Mesothelial cell of epicardium (in vitro differentiated cells): ENCODE data around the gene OPA1. TPM values are rescaled to one million over a fixed set of nuclear protein-coding genes. Genes with fewer than 3 reads are reported as not detected.

Experiments used
- DNase-seq, 2 experiments: peaks; one replicate each; pipeline ENCODE4 v3.0.0; 2021; ENCODE audit warnings: low spot score in 2 of 2; ENCODE audit not compliant: unreplicated experiment in 2 of 2
- H3K27ac Mint-ChIP-seq: 2 replicates; pipeline ENCODE4 v1.8.0; 2021; ENCODE audit warnings: mixed read lengths
- H3K27me3 Mint-ChIP-seq: 2 replicates; pipeline ENCODE4 v1.8.0; 2021; ENCODE audit warnings: low read depth, mixed read lengths
- H3K36me3 Mint-ChIP-seq: 2 replicates; pipeline ENCODE4 v1.8.0; 2021; ENCODE audit warnings: mixed read lengths
- H3K4me1 Mint-ChIP-seq: 2 replicates; pipeline ENCODE4 v1.8.0; 2021; ENCODE audit warnings: mixed read lengths
- H3K4me3 Mint-ChIP-seq: 2 replicates; pipeline ENCODE4 v1.8.0; 2021; ENCODE audit warnings: mild to moderate bottlenecking, moderate library complexity, mixed read lengths
- H3K9me3 Mint-ChIP-seq: 2 replicates; pipeline ENCODE4 v1.8.0; 2021; ENCODE audit warnings: mixed read lengths
- total RNA-seq: library from RNA; stranded (reverse); gene quantifications from 3 replicates; pipeline ENCODE4 v1.2.1, GENCODE V29; 2021
- TF ChIP-seq, protein P1 (sequence below): fragments of 200-600 bp; sonication (generic); IDR thresholded peaks from one replicate; pipeline ENCODE4 v1.5.0; 2021; ENCODE audit warnings: antibody characterized with exemption; ENCODE audit not compliant: unreplicated experiment

The OPA1 gene
- total RNA-seq, 1 donor from 2014 or later: 60.1 TPM

DNA sequence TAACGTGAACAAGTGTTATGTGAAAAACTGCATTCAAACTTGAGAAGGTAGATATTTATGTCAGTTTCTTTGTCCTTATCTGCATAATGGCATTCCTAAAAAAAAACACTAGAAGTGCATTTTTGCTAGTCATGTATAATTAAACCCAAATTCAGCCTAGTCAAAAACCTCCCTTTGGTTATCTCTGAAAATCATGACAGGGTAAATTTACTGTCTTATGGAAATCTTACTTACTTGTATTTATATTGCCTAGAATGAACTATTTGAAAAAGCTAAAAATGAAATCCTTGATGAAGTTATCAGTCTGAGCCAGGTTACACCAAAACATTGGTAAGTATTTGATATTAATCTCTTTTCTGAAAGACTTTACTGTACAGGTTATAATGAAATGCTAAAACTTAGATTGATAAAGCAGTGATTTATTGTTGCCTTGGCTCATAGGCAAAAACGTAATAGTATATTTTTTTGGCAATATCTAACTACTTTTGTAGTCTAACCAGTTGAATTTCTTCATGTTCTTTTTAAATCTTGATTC, 55.6 kb downstream of the OPA1 start:
- TF ChIP-seq, protein P1, sequence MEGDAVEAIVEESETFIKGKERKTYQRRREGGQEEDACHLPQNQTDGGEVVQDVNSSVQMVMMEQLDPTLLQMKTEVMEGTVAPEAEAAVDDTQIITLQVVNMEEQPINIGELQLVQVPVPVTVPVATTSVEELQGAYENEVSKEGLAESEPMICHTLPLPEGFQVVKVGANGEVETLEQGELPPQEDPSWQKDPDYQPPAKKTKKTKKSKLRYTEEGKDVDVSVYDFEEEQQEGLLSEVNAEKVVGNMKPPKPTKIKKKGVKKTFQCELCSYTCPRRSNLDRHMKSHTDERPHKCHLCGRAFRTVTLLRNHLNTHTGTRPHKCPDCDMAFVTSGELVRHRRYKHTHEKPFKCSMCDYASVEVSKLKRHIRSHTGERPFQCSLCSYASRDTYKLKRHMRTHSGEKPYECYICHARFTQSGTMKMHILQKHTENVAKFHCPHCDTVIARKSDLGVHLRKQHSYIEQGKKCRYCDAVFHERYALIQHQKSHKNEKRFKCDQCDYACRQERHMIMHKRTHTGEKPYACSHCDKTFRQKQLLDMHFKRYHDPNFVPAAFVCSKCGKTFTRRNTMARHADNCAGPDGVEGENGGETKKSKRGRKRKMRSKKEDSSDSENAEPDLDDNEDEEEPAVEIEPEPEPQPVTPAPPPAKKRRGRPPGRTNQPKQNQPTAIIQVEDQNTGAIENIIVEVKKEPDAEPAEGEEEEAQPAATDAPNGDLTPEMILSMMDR: no peak
- H3K4me1 Mint-ChIP-seq: peaks cover 6% of the 10 kb centered on the region
- H3K36me3 Mint-ChIP-seq: peaks cover 32% of the 10 kb centered on the region
- DNase-seq: no peak
- H3K4me3 Mint-ChIP-seq: no peak overlapping the region
- H3K27ac Mint-ChIP-seq: no peak overlapping the region
- no peaks in the 10 kb centered on the region for H3K27me3 Mint-ChIP-seq
- H3K9me3 Mint-ChIP-seq: no peaks in the 10 kb centered on the region

DNA sequence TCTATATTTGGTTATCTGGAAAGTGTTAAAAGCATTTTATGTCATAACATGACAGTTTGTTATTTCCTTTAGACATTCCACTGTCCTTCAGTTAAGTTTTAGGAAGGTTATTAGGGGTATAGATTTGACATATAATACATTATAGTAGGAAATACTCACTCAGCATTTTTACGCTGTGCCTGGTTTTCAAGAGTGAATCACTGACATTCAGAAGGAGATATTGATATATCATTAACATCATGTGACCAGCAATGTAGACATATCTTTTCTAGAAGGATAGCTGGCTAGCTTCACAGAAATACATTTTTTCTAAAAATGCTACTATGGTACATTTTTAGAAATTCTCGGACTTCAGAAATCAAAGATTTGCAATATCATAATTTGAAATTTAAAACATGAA, 57.6 kb downstream of the OPA1 start:
- H3K9me3 Mint-ChIP-seq: no peaks in the 10 kb centered on the region
- no peak overlapping the region for H3K4me3 Mint-ChIP-seq
- peaks cover 6% of the 10 kb centered on the region for H3K4me1 Mint-ChIP-seq
- TF ChIP-seq, protein P1: no peak
- H3K36me3 Mint-ChIP-seq: peaks cover 26% of the 10 kb centered on the region
- no peaks in the 10 kb centered on the region for H3K27me3 Mint-ChIP-seq
- H3K27ac Mint-ChIP-seq: no peak overlapping the region
- DNase-seq: no peak

DNA sequence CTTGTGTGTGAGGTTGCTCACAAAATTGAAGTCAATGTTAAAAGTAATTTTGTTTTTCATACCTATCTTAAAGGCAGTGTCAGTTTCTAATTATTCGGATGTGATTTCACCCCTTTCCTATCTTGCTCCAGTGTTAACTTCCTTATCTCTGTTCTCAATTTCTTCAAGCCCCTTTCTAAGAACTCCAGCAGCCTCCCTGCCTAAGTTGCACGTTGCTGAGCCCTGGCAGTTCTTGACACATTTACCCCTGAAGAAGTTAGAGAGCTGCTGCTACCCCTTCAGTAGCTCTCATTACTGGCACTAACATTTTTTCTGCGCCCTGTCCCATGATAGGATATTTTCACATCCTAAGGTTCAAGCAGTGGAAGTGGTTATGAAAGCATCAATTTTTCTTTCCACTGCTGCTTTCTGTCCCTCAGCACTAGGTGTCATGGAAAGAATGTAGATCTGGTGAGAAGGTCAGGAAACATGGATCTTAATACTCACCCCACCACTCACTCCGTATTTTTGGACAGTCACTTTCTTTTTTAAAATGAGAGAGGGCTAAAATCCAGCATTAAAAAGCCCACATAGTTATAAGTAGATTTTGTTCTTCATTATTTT, 62.9 kb downstream of the OPA1 start:
- peaks cover 33% of the 10 kb centered on the region for H3K36me3 Mint-ChIP-seq
- H3K27me3 Mint-ChIP-seq: no peaks in the 10 kb centered on the region
- H3K9me3 Mint-ChIP-seq: no peaks in the 10 kb centered on the region
- H3K4me3 Mint-ChIP-seq: no peak overlapping the region
- H3K27ac Mint-ChIP-seq: no peak overlapping the region
- DNase-seq: no peak
- TF ChIP-seq, protein P1: no peak
- H3K4me1 Mint-ChIP-seq: no peaks in the 10 kb centered on the region

DNA sequence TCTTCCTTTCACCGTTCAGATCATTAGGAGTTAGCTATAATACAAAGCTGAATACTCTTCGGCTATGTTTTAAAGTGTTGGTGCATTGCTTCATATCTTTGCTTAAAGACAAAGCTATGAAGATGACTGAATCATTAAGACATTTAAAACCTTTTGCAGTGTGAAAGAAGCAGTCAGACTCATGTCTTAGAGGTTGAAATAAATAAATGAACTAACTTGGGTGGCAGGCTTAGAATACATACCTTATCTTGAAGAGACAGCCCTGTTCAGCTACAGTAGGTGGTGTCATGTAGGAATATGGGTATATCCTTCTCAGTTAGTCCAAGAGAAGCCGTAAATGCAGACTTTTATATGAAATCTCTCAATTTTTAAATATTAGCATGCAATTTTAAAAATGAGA, 63.4 kb downstream of the OPA1 start:
- H3K4me1 Mint-ChIP-seq: no peaks in the 10 kb centered on the region
- H3K4me3 Mint-ChIP-seq: no peak overlapping the region
- H3K36me3 Mint-ChIP-seq: peaks cover 33% of the 10 kb centered on the region
- H3K9me3 Mint-ChIP-seq: no peaks in the 10 kb centered on the region
- H3K27ac Mint-ChIP-seq: no peak overlapping the region
- no peaks in the 10 kb centered on the region for H3K27me3 Mint-ChIP-seq
- no peak for DNase-seq
- TF ChIP-seq, protein P1: no peak

DNA sequence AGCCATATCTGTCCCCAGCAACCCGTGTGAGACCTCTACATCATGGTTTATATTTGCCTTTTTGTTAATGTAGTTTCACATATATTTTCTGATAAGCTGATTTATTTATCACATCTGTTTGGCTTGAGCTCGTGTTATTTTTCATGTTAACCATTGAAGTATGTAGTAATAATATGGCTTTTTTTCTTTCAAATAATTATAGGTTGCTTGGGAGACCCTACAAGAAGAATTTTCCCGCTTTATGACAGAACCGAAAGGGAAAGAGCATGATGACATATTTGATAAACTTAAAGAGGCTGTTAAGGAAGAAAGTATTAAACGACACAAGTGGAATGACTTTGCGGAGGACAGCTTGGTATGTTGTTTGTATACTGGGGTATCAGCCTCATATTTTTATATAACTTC, 63.9 kb downstream of the OPA1 start:
- Mint-ChIP-seq H3K27ac (no peak overlapping the region), H3K27me3 (no peaks in the 10 kb centered on the region), H3K36me3 (peaks cover 35% of the 10 kb centered on the region), H3K9me3 (no peaks in the 10 kb centered on the region), H3K4me1 (no peaks in the 10 kb centered on the region), H3K4me3 (no peak overlapping the region)
- TF ChIP-seq, protein P1: no peak
- no peak for DNase-seq
